SK-N-SH (cell line): ENCODE measurements around the gene SLC38A3.

ENCODE experiments used
- CHD2 ChIP-seq: fragments of 150-350 bp; IDR thresholded peaks from 2 replicates; pipeline ENCODE4 v1.6.1; 2018; ENCODE audit warnings: low read length; ENCODE audit not compliant: partially characterized antibody
- EP300 ChIP-seq, 2 experiments: IDR thresholded peaks; 2 replicates each; pipeline versions ENCODE4 v1.4.0 to v1.6.1; 2012; ENCODE audit warnings: borderline replicate concordance in 1 of 2, low read depth in 1 of 2, low read length in 1 of 2
- GATA2 ChIP-seq: sonication (generic); formaldehyde crosslinking; IDR thresholded peaks from 2 replicates; pipeline ENCODE4 v1.5.0; 2020; ENCODE audit warnings: mild to moderate bottlenecking, missing genetic modification reagents
- MXI1 ChIP-seq: IDR thresholded peaks from 2 replicates; pipeline ENCODE4 v1.6.1; 2012; ENCODE audit warnings: mild to moderate bottlenecking, low read depth, low read length, improper control_type of control experiment
- POLR2AphosphoS5 ChIP-seq: IDR thresholded peaks from 2 replicates; pipeline ENCODE4 v1.6.1; 2012; ENCODE audit warnings: low read depth, low read length
- RAD21 ChIP-seq: IDR thresholded peaks from 2 replicates; pipeline ENCODE4 v1.6.1; 2012; ENCODE audit warnings: mild to moderate bottlenecking, low read length
- TAF1 ChIP-seq: IDR thresholded peaks from 2 replicates; pipeline ENCODE4 v1.6.1; 2012; ENCODE audit warnings: low read depth, mild to moderate bottlenecking, low read length, moderate library complexity, borderline replicate concordance
- TF ChIP-seq, protein P1 (sequence below): fragments of 200-600 bp; sonication (generic); IDR thresholded peaks from 2 replicates; pipeline ENCODE4 v1.6.1; 2017; ENCODE audit warnings: antibody characterized with exemption, mild to moderate bottlenecking, moderate library complexity

DNA sequence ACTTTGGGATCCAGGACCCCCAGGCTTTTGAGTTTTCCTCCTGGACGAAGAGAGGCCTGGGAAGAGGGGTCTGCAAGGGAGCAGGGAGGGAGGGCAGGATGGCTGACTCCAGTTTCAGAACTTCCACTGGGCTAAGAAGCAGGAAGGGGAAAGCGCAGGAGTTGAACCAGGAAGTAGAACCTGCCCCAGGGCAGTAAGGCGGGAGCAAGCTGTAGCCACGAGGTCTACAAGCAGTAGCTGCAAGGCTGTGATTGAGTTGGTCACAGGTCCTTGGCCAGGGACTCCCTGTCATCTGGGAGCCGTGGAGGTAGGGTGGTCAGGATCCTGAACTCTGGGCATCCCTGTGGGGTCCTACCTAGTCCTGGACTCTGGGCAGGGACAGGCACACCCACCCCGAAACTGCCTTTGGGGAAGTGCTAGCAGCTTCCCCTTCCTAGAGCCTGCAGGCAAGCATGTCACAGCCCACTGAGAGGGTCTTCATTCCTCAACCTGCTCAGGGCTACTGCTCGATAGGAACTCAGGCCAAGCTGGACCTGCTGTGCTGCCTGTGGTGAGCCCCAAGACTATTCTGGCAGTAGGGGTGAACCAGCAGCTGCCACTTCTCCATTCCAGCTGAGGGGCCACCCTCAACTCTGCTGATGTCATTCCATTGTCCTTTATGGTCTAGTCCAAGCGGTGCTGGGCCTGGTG is 25.2 kb downstream of the SLC38A3 start:
- TF ChIP-seq, protein P1, sequence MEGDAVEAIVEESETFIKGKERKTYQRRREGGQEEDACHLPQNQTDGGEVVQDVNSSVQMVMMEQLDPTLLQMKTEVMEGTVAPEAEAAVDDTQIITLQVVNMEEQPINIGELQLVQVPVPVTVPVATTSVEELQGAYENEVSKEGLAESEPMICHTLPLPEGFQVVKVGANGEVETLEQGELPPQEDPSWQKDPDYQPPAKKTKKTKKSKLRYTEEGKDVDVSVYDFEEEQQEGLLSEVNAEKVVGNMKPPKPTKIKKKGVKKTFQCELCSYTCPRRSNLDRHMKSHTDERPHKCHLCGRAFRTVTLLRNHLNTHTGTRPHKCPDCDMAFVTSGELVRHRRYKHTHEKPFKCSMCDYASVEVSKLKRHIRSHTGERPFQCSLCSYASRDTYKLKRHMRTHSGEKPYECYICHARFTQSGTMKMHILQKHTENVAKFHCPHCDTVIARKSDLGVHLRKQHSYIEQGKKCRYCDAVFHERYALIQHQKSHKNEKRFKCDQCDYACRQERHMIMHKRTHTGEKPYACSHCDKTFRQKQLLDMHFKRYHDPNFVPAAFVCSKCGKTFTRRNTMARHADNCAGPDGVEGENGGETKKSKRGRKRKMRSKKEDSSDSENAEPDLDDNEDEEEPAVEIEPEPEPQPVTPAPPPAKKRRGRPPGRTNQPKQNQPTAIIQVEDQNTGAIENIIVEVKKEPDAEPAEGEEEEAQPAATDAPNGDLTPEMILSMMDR: no peak
- no peak for TF ChIP-seq GATA2 (CRISPR knock-in tag)
- TF ChIP-seq CHD2: no peak
- no peak for TF ChIP-seq EP300 (IDR thresholded peaks at IDR 0.05; ENCODE audit: borderline replicate concordance in 1 of 2, low read depth in 1 of 2, low read length in 1 of 2)
- TF ChIP-seq MXI1: no peak
- TF ChIP-seq TAF1: no peak
- TF ChIP-seq POLR2AphosphoS5: no peak
- TF ChIP-seq RAD21: no peak
